GM21381 (cell line): ENCODE data around the gene ZC2HC1C.

ENCODE experiments used
- ATAC-seq: cut with Tn5 transposase; IDR thresholded peaks from one replicate; pipeline ENCODE4 v1.9.1; 2021; ENCODE audit warnings: mild to moderate bottlenecking, moderate library complexity; ENCODE audit not compliant: unreplicated experiment

Gene ZC2HC1C

GRCh38 chr14:75128596-75128990 lies 59.2 kb downstream of the ZC2HC1C start:
- ATAC-seq: no peak
